ENCODE data around the gene CCDC177. TPM values are rescaled to one million over a fixed set of nuclear protein-coding genes. Genes with fewer than 3 reads are reported as not detected.

The CCDC177 gene
- total and polyA plus RNA-seq, 2 donors from 2014 or later, result not detected

DNA sequence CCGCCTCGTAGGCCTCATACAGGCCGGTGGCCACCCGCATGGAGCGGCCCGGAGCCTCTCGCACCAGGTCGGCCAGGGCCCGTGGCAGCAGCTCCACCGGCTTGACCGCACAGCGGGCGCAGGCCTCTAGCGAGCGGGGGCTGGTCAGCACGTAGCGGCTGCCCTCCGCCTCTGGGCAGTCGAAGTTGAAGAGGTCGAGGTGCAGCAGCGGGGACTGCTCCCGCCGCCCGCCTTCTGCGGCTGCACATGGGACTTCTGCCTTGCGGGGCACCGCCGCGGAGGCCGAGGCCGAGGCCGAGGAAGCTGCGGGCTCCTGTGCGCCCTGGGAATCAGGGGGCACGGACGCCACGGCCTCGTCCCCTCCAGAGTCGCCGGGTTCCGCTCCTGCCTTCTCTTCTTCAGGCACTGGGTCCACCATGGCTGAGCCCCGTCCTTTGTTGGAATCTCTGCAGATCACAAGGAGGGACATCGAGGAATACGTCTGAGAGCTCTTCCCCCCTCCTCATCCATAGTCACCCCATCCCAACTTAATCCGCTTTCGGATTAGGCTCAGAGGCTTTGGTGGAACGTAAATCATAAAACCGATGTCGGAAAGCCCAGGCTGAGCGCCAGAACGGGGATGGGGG, 1.4 kb downstream of the CCDC177 start:
- Histone ChIP-seq H3K4me1 (ENCODE audit: control insufficient read depth in 2 of 3, insufficient read depth in 2 of 3, low read depth in 1 of 3, low read length in 3 of 3) (peaks cover 0 to 21% (median 0%) of the 10 kb centered on the region in 3 donors), H3K36me3 (ENCODE audit: control insufficient read depth in 2 of 3, insufficient read depth in 3 of 3, low read length in 3 of 3) (no peaks in the 10 kb centered on the region), H3K27ac (ENCODE audit: low read depth in 2 of 2, low read length in 2 of 2) (no peak overlapping the region), H3K4me3 (ENCODE audit: low read length in 3 of 3) (no peak overlapping the region), H3K27me3 (ENCODE audit: control insufficient read depth, insufficient read depth, low read length) (peaks cover 28% of the 10 kb centered on the region), H3K9ac (ENCODE audit: low read length in 3 of 3) (no peak overlapping the region), H3K9me3 (ENCODE audit: control insufficient read depth in 2 of 3, insufficient read depth in 1 of 3, low read length in 3 of 3) (no peaks in the 10 kb centered on the region)
- TF ChIP-seq, protein P1, sequence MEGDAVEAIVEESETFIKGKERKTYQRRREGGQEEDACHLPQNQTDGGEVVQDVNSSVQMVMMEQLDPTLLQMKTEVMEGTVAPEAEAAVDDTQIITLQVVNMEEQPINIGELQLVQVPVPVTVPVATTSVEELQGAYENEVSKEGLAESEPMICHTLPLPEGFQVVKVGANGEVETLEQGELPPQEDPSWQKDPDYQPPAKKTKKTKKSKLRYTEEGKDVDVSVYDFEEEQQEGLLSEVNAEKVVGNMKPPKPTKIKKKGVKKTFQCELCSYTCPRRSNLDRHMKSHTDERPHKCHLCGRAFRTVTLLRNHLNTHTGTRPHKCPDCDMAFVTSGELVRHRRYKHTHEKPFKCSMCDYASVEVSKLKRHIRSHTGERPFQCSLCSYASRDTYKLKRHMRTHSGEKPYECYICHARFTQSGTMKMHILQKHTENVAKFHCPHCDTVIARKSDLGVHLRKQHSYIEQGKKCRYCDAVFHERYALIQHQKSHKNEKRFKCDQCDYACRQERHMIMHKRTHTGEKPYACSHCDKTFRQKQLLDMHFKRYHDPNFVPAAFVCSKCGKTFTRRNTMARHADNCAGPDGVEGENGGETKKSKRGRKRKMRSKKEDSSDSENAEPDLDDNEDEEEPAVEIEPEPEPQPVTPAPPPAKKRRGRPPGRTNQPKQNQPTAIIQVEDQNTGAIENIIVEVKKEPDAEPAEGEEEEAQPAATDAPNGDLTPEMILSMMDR (IDR thresholded peaks at IDR 0.05; ENCODE audit: borderline replicate concordance, extremely low read depth, insufficient read depth), result no peak
- FAIRE-seq (no peak), DNase-seq (peak in 2 of 5 donors; percentile 58 to 78)
- intact Hi-C loops (cut with DNase I), result no loop called here

DNA sequence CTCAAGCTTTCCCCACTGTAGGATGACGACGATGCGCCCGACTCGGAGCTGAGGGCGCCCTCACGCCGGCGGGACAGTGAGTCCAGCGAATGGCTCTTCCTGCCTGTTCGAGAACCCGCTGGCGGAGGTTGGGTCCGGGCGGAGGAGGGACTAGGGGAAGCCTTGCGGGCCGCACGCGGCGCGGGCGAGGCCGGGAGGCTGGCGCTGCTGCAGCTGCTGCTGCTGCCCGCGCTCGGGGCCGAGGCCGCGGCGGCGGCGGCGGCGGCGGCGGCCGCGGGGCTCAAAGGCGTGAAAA, 1.9 kb downstream of the CCDC177 start:
- Histone ChIP-seq H3K4me3 (ENCODE audit: low read length in 3 of 3) (no peak overlapping the region), H3K27me3 (ENCODE audit: control insufficient read depth, insufficient read depth, low read length) (peaks cover 28% of the 10 kb centered on the region), H3K27ac (ENCODE audit: low read depth in 2 of 2, low read length in 2 of 2) (no peak overlapping the region), H3K9me3 (ENCODE audit: control insufficient read depth in 2 of 3, insufficient read depth in 1 of 3, low read length in 3 of 3) (no peaks in the 10 kb centered on the region), H3K36me3 (ENCODE audit: control insufficient read depth in 2 of 3, insufficient read depth in 3 of 3, low read length in 3 of 3) (no peaks in the 10 kb centered on the region), H3K4me1 (ENCODE audit: control insufficient read depth in 2 of 3, insufficient read depth in 2 of 3, low read depth in 1 of 3, low read length in 3 of 3) (peaks cover 0 to 21% (median 0%) of the 10 kb centered on the region in 3 donors), H3K9ac (ENCODE audit: low read length in 3 of 3) (no peak overlapping the region)
- intact Hi-C loops (cut with DNase I), result no loop called here
- DNase-seq, result peak in 1 of 5 donors; percentile 29
- no peak for FAIRE-seq
- TF ChIP-seq, protein P1 (IDR thresholded peaks at IDR 0.05; ENCODE audit: borderline replicate concordance, extremely low read depth, insufficient read depth), result no peak

DNA sequence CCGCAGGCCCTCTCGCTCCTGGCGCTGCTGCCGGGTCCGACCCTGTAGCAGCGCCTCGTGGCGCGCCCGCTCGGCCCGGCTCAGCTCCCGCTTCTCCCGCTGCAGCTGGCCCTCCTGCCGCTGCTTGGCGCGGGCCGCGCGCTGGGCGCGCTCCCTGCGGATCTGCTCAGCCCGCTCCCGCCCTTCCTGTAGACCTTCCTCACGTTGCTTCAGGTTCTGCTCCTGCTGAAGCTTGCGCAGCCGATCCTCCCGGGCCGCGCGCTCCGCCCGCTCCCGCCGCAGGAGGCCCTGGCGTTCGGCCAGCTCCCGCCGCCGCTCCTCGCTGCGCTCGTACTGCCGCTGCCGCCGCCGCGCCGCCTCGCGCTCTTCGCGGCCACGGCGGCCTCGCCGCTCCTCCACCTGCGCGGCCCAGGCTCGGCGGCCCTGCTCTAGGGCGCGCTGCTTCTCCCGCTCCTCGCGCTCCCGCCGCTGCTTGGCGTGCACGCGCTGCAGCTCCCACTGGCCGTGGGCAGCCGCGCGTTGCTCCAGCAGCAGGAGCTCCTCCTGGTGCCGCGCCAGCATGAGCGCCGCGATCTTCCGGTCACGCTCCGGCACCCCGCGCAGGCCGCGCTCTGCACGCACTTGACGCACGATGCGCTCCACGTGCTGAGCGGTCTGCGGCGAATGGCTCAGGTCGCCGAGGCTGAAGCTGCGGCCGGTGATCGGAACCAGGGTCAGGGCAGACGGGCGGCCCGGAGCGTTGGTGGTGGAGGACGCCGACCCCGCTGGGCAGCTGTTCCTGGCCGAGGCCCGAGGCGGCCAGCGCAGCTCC, 2.4 kb downstream of the CCDC177 start:
- Histone ChIP-seq H3K36me3 (ENCODE audit: control insufficient read depth in 2 of 3, insufficient read depth in 3 of 3, low read length in 3 of 3) (no peaks in the 10 kb centered on the region), H3K27ac (ENCODE audit: low read depth in 2 of 2, low read length in 2 of 2) (no peak overlapping the region), H3K9me3 (ENCODE audit: control insufficient read depth in 2 of 3, insufficient read depth in 1 of 3, low read length in 3 of 3) (no peaks in the 10 kb centered on the region), H3K4me3 (ENCODE audit: low read length in 3 of 3) (peak overlapping the region in 1 of 3 donors; percentile 32), H3K27me3 (ENCODE audit: control insufficient read depth, insufficient read depth, low read length) (peaks cover 31% of the 10 kb centered on the region), H3K9ac (ENCODE audit: low read length in 3 of 3) (no peak overlapping the region), H3K4me1 (ENCODE audit: control insufficient read depth in 2 of 3, insufficient read depth in 2 of 3, low read depth in 1 of 3, low read length in 3 of 3) (peaks cover 0 to 21% (median 0%) of the 10 kb centered on the region in 3 donors)
- DNase-seq, result peak in 4 of 5 donors; percentile 77 to 82 (median 78)
- FAIRE-seq, result no peak
- TF ChIP-seq, protein P1 (IDR thresholded peaks at IDR 0.05; ENCODE audit: borderline replicate concordance, extremely low read depth, insufficient read depth), result no peak
- intact Hi-C loops (cut with DNase I), result no loop called here

All from kidney (tissue), 14 donors.